Endodermal cell (in vitro differentiated cells): ENCODE data around the gene ARCN1. TPM values are rescaled to one million over a fixed set of nuclear protein-coding genes. Genes with fewer than 3 reads are reported as not detected.

Experiments
- DNase-seq: peaks from one replicate; pipeline ENCODE4 v3.0.0-alpha.2; 2017
- H3K27ac ChIP-seq: 2 replicates; pipeline ENCODE4 v1.5.1; 2013; ENCODE audit warnings: mild to moderate bottlenecking, low read depth, low read length, moderate library complexity
- H3K27me3 ChIP-seq: 2 replicates; pipeline ENCODE4 v1.6.1; 2013; ENCODE audit warnings: mild to moderate bottlenecking, low read length, moderate library complexity; ENCODE audit not compliant: insufficient read depth, control insufficient read depth, poor library complexity, severe bottlenecking
- H3K36me3 ChIP-seq: 2 replicates; pipeline ENCODE4 v1.7.0; 2013; ENCODE audit warnings: mild to moderate bottlenecking, low read length, moderate library complexity; ENCODE audit not compliant: control insufficient read depth, insufficient read depth
- H3K4me1 ChIP-seq: one replicate; pipeline ENCODE4 v1.7.0; 2013; ENCODE audit warnings: low read length; ENCODE audit not compliant: control insufficient read depth, insufficient read depth
- H3K4me3 ChIP-seq: 2 replicates; pipeline ENCODE4 v1.5.1; 2013; ENCODE audit warnings: mild to moderate bottlenecking, low read length, moderate library complexity
- H3K9ac ChIP-seq: 2 replicates; pipeline ENCODE4 v1.6.1; 2013; ENCODE audit warnings: mild to moderate bottlenecking, low read length, moderate library complexity; ENCODE audit not compliant: poor library complexity, severe bottlenecking; ENCODE audit errors: extremely low read depth
- H3K9me3 ChIP-seq: 2 replicates; pipeline ENCODE4 v1.6.1; 2013; ENCODE audit warnings: mild to moderate bottlenecking, low read length, moderate library complexity; ENCODE audit not compliant: control insufficient read depth
- H3K27ac Mint-ChIP-seq: 2 replicates; pipeline ENCODE4 v1.8.0; 2020; ENCODE audit warnings: mixed read lengths
- H3K27me3 Mint-ChIP-seq: 2 replicates; pipeline ENCODE4 v1.8.0; 2021; ENCODE audit warnings: mild to moderate bottlenecking, mixed read lengths; ENCODE audit not compliant: insufficient read depth
- H3K36me3 Mint-ChIP-seq: 2 replicates; pipeline ENCODE4 v1.8.0; 2020; ENCODE audit warnings: low read depth, mixed read lengths
- H3K4me1 Mint-ChIP-seq: 2 replicates; pipeline ENCODE4 v1.8.0; 2020; ENCODE audit warnings: mixed read lengths
- H3K4me3 Mint-ChIP-seq: 2 replicates; pipeline ENCODE4 v1.8.0; 2020; ENCODE audit warnings: mild to moderate bottlenecking, moderate library complexity, mixed read lengths
- H3K9me3 Mint-ChIP-seq: 2 replicates; pipeline ENCODE4 v1.8.0; 2020; ENCODE audit warnings: mild to moderate bottlenecking, mixed read lengths
- WGBS, 2 experiments: methylation state at CpG; one replicate each; pipeline versions ENCODE4 v1.1.5 to v1.1.7; 2013; ENCODE audit warnings: missing lambda C conversion rate in 2 of 2, mixed read lengths in 1 of 2; ENCODE audit not compliant: insufficient coverage in 1 of 2, insufficient read length in 1 of 2; 5-methylcytosine and 5-hydroxymethylcytosine counted together
- total RNA-seq, 2 donors: library from RNA; stranded (reverse); fragmentation: NEBNext Ultra II Directional in 1 of 2; extraction: Animal tissue kit (Norgen Biotek cat#: 25700) in 1 of 2; gene quantifications; 2 replicates in 1 of 2; 3 replicates in 1 of 2; pipeline ENCODE4 v1.2.1, GENCODE V29; 2021
- TF ChIP-seq, protein P1 (sequence below): fragments of 200-600 bp; sonication (generic); conservative IDR thresholded peaks from 2 replicates; pipeline ENCODE4 v1.5.0; 2021; ENCODE audit warnings: antibody characterized with exemption, mild to moderate bottlenecking

The ARCN1 gene
- total RNA-seq, 2 donors from 2014 or later = 130 to 161 TPM

DNA sequence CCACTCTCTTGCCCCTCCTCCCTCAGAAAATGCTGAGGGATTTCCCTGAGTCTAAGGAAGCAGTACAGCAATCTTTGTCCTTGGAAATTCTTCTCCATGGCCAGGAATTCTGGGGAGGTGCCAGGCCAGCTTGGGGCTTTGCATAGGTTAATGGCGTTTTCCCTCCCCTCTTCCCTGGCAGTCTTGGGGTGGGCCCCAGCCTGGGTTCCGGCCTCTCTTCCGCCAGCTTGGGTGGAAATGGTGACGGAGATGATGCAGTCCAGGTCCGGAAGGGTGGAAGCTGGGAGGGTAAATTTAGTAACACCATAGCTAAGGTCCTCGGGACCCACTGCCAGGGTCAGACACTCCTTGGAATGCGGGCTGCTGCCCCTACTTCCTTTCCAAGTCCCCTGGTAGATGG, 40.2 kb downstream of the ARCN1 start:
- H3K27ac Mint-ChIP-seq = no peak overlapping the region
- H3K4me3 Mint-ChIP-seq = no peak overlapping the region
- no peaks in the 10 kb centered on the region for H3K36me3 ChIP-seq
- H3K27me3 Mint-ChIP-seq = peaks cover 76% of the 10 kb centered on the region
- peaks cover 32% of the 10 kb centered on the region for H3K4me1 Mint-ChIP-seq
- H3K4me3 ChIP-seq = no peak overlapping the region
- H3K4me1 ChIP-seq = peaks cover 13% of the 10 kb centered on the region
- TF ChIP-seq, protein P1, sequence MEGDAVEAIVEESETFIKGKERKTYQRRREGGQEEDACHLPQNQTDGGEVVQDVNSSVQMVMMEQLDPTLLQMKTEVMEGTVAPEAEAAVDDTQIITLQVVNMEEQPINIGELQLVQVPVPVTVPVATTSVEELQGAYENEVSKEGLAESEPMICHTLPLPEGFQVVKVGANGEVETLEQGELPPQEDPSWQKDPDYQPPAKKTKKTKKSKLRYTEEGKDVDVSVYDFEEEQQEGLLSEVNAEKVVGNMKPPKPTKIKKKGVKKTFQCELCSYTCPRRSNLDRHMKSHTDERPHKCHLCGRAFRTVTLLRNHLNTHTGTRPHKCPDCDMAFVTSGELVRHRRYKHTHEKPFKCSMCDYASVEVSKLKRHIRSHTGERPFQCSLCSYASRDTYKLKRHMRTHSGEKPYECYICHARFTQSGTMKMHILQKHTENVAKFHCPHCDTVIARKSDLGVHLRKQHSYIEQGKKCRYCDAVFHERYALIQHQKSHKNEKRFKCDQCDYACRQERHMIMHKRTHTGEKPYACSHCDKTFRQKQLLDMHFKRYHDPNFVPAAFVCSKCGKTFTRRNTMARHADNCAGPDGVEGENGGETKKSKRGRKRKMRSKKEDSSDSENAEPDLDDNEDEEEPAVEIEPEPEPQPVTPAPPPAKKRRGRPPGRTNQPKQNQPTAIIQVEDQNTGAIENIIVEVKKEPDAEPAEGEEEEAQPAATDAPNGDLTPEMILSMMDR = no peak
- peak; percentile 60 for DNase-seq
- no peak overlapping the region for H3K27ac ChIP-seq
- H3K9ac ChIP-seq = no peak overlapping the region
- 87 to 90% methylated on average over 3 to 7 of the region's 7 CpGs for WGBS, 2 experiments
- no peaks in the 10 kb centered on the region for H3K36me3 Mint-ChIP-seq
- H3K27me3 ChIP-seq = peaks cover 72% of the 10 kb centered on the region
- no peaks in the 10 kb centered on the region for H3K9me3 Mint-ChIP-seq
- no peaks in the 10 kb centered on the region for H3K9me3 ChIP-seq

DNA sequence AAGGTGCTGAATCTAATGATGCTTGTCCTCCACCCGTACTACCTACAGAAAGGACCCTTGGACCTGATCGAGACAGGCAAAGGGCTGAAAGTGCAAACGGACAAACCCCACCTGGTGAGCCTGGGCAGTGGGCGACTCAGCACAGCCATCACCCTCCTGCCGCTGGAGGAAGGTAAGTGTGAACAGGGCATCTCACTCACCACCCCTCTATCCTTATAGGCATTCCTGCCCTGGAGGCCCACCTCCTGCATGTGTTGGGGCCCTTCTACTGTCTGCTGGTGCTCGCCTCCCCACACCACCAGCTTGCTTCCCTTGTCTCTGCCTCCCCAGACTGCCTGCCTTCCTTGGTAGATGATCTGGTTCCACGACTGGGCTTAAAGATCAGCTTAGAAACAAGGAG, 42.3 kb downstream of the ARCN1 start:
- H3K4me3 ChIP-seq = no peak overlapping the region
- Mint-ChIP-seq H3K27me3 (peaks cover 67% of the 10 kb centered on the region), H3K27ac (no peak overlapping the region), H3K4me3 (no peak overlapping the region), H3K4me1 (peaks cover 33% of the 10 kb centered on the region), H3K36me3 (no peaks in the 10 kb centered on the region), H3K9me3 (no peaks in the 10 kb centered on the region)
- peaks cover 50% of the 10 kb centered on the region for H3K27me3 ChIP-seq
- TF ChIP-seq, protein P1 = no peak
- peak; percentile 67 for DNase-seq
- no peak overlapping the region for H3K9ac ChIP-seq
- 85 to 86% methylated on average over 5 to 7 of the region's 7 CpGs for WGBS, 2 experiments
- H3K27ac ChIP-seq = no peak overlapping the region
- H3K4me1 ChIP-seq = peaks cover 13% of the 10 kb centered on the region
- H3K9me3 ChIP-seq = no peaks in the 10 kb centered on the region
- H3K36me3 ChIP-seq = no peaks in the 10 kb centered on the region

DNA sequence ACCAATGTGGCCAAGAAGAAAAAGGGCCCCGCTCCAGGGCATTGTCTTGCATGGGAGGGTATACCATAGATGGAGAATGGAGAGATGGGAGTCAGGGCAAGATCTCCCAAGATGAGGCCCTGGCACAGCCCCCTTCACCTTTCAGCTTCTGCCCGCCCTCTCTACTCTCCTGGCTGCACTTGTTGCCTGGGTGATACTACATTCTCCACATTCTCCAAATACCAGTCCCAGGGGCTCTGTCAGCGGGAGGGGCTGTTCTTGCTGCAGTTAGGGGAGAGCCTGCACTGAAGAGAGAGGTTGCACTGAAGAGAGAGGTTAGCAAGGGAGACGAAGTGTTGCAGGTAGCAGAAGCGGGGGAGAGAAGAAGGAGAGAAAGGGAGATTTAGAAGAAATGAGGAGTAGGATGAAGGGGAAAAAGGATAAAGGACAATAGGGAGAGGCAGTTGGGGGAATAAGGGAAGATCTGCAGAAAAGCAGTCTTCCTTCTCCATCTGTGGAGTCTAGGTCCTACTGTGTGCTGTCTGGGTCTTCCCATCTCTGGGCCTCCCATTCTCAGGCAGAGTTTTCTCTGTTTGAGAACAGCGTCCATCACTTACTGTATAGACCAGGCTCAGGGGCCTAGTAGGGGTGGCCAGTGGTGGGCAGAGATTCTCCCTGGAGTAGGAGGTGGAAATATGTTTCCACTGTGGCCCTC, 43.2 kb downstream of the ARCN1 start:
- Mint-ChIP-seq H3K36me3 (no peaks in the 10 kb centered on the region), H3K4me1 (peaks cover 34% of the 10 kb centered on the region), H3K9me3 (no peaks in the 10 kb centered on the region), H3K4me3 (peak overlapping the region; percentile 29), H3K27me3 (peaks cover 59% of the 10 kb centered on the region), H3K27ac (peak overlapping the region; percentile 71)
- H3K9me3 ChIP-seq = no peaks in the 10 kb centered on the region
- H3K9ac ChIP-seq = peak overlapping the region; percentile 31
- H3K27ac ChIP-seq = peak overlapping the region; percentile 62
- TF ChIP-seq, protein P1 = no peak
- H3K27me3 ChIP-seq = peaks cover 41% of the 10 kb centered on the region
- H3K36me3 ChIP-seq = no peaks in the 10 kb centered on the region
- peak; percentile 96 for DNase-seq
- WGBS, 2 experiments = 55 to 58% methylated on average over 3 to 6 of the region's 6 CpGs
- H3K4me1 ChIP-seq = peaks cover 13% of the 10 kb centered on the region
- H3K4me3 ChIP-seq = peak overlapping the region; percentile 44
